ENCODE data around the gene VRK3. TPM values are rescaled to one million over a fixed set of nuclear protein-coding genes. Genes with fewer than 3 reads are reported as not detected.
A peak's percentile ranks its signal among the peaks of the same experiment; 100 is the strongest.
"Not testable (repeated sequence)": the region's sequence is repeated elsewhere in the genome, so short reads cannot be mapped to it uniquely, and the experiment has no call there.

The VRK3 gene
- total RNA-seq, 1 experiment from 2014 or later = 27.3 TPM

GRCh38 chr19:49950590-49950948 lies 74.6 kb downstream of the VRK3 start:
- no peak for DNase-seq (ENCODE audit: low read depth, low spot score)
- in situ Hi-C loops (cut with HindIII; ENCODE audit: low pct_unique_long_range_greater_than_20kb, low sequenced_read_pairs) = no loop called here

DNA sequence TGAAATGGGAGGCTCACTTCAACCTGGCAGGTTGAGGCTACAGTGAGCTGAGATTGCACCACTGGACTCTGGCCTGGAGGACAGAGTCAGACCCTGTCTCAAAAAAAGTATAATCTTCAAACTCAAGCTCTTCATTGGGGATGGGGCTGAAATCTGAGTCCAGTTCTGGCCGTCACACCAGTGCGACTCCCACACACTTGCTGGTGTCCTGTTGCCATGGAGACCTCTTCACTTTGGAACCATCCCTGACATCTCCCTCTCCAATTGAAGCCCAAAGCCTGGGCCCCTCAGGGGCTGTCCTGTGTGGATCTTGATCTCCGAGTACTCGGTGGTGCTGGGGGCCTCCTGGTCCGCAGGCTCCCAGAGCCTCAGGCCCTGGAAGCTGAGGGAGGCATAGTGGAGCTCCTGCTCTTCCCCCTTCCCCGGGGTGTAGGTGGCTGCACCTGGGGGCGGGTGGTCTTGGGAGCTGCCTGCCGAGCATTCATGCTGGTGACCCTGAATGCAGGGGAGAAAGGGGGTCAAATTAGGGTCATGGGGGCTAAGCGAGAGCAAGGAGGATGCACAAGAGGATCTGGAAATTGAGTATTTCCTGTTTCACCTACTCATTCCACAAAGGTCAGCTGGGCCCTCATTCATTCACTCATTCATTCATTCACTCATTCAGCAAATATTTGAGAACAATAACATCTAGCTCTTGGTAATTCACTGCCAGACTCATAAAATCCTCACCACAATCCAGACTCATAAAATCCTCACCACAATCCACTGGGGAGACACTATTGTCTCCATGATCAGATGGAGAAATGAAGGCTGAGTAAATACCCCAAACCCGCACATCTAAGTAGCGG lies 75.2 kb downstream of the VRK3 start:
- DNase-seq (ENCODE audit: low read depth, low spot score) = no peak
- in situ Hi-C loops (cut with HindIII; ENCODE audit: low pct_unique_long_range_greater_than_20kb, low sequenced_read_pairs) = no loop called here

GRCh38 chr19:49946415-49946814 lies 78.8 kb downstream of the VRK3 start:
- in situ Hi-C loops (cut with HindIII; ENCODE audit: low pct_unique_long_range_greater_than_20kb, low sequenced_read_pairs) = no loop called here
- DNase-seq (ENCODE audit: low read depth, low spot score) = no peak

DNA sequence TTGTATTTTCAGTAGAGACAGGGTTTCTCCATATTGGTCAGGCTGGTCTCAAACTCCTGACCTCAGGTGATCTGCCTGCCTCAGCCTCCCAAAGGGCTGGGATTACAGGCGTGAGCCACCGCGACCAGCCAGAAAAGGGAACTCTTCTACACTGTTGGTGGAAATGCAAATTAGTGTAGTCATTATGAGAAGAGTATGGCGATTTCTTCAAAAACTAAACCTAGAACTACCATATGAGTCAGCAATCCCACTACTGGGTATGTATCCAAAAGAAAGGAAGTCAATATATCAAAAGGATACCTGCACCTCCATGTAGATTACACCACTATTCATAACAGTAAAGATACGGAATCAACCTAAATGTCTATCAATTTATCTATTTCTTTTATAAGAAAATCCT lies 80.6 kb downstream of the VRK3 start:
- in situ Hi-C loops (cut with HindIII; ENCODE audit: low pct_unique_long_range_greater_than_20kb, low sequenced_read_pairs); DNase-seq (ENCODE audit: low read depth, low spot score): not testable (repeated sequence)

DNA sequence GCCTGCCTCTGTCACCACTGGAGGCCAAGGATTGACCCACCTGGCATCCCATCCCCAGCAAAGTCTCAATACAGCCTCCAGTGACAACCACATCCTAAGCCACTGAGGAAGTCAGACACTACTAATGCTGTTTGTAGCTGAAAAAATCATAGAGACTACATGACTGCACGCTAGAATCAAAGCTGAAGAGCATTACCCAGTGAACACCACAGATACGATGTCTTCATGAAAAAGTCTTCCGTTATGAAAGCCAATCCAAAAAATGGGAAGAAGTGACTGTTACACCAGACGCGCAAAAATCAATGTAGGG lies 84.7 kb downstream of the VRK3 start:
- in situ Hi-C loops (cut with HindIII; ENCODE audit: low pct_unique_long_range_greater_than_20kb, low sequenced_read_pairs) = no loop called here
- no peak for DNase-seq (ENCODE audit: low read depth, low spot score)

DNA sequence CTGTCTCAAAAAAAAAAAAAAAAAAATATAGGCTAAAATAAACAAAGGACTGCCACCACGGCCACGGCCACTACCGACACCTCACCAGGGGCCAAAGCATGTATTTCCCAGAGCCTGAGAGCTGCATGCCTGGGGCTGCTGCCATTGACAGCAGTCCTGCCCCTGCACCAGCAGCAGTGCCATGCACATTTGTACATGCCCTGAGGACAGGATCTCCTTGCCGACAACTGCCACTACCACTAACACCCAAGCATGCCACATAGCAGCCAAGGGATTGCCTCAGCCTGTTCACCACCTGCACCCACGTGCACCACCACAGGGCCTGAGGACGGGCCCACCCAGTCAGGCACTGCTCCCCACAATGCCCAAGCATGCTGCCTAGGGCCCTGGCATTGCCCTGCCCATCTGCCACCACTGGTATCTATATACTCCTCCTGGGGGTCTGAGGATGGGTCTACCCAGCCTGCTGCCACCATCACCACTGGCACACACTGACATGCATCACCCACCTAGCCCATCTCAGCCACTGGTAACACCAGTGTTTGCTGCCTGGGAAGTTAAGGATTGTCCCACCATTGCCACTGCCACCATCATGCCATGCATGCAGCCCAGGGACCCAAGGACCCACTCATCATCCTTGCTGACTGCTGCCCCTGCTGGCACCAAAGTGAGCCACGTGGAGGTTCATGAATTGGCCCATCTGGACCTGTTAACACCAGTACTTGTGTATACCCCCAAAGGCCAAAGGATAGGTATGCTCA lies 85.3 kb downstream of the VRK3 start:
- peak; percentile 16 for DNase-seq (ENCODE audit: low read depth, low spot score)
- in situ Hi-C loops (cut with HindIII; ENCODE audit: low pct_unique_long_range_greater_than_20kb, low sequenced_read_pairs) = no loop called here

GRCh38 chr19:49938662-49939061 lies 86.5 kb downstream of the VRK3 start:
- in situ Hi-C loops (cut with HindIII; ENCODE audit: low pct_unique_long_range_greater_than_20kb, low sequenced_read_pairs) = no loop called here

GRCh38 chr19:49937750-49938381 lies 87.3 kb downstream of the VRK3 start:
- DNase-seq (ENCODE audit: low read depth, low spot score) = peak; percentile 73
- in situ Hi-C loops (cut with HindIII; ENCODE audit: low pct_unique_long_range_greater_than_20kb, low sequenced_read_pairs) = no loop called here

More at GRCh38 chr19:49938662-49939061, 86.5 kb downstream of the VRK3 start:
- no peak for DNase-seq (ENCODE audit: low read depth, low spot score)

- in situ Hi-C loops (cut with HindIII; ENCODE audit: low pct_unique_long_range_greater_than_20kb, low sequenced_read_pairs) = no loop called here
- no peak for DNase-seq (ENCODE audit: low read depth, low spot score)
Observed at GRCh38 chr19:49936549-49936948, 88.6 kb downstream of the VRK3 start.

DNA sequence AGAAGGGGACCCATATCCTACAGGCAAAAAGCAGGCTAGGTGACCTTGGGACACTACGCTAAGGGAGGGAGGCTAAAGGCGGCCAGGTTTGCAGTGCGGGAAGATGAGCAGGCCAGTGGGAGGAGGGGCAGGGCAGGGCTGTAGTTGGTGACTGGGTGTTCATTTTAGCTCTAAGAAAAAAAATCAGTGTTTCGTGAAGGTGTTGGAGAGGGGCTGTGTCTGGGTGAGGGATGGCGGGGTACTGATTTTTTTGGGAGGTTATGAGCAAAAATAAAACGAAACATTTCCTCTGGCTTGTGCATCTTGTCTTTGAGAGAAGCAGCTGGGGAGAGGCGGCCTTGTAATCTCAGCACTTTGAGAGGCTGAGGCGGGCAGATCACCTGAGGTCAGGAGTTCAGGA lies 91.5 kb downstream of the VRK3 start:
- in situ Hi-C loops (cut with HindIII; ENCODE audit: low pct_unique_long_range_greater_than_20kb, low sequenced_read_pairs) = no loop called here
- DNase-seq (ENCODE audit: low read depth, low spot score) = no peak

- in situ Hi-C loops (cut with HindIII; ENCODE audit: low pct_unique_long_range_greater_than_20kb, low sequenced_read_pairs) = no loop called here
- DNase-seq (ENCODE audit: low read depth, low spot score) = no peak
Observed at GRCh38 chr19:49932731-49933131, 92.4 kb downstream of the VRK3 start.

GRCh38 chr19:49932041-49932451 lies 93.1 kb downstream of the VRK3 start:
- DNase-seq (ENCODE audit: low read depth, low spot score) = no peak
- in situ Hi-C loops (cut with HindIII; ENCODE audit: low pct_unique_long_range_greater_than_20kb, low sequenced_read_pairs) = no loop called here

DNA sequence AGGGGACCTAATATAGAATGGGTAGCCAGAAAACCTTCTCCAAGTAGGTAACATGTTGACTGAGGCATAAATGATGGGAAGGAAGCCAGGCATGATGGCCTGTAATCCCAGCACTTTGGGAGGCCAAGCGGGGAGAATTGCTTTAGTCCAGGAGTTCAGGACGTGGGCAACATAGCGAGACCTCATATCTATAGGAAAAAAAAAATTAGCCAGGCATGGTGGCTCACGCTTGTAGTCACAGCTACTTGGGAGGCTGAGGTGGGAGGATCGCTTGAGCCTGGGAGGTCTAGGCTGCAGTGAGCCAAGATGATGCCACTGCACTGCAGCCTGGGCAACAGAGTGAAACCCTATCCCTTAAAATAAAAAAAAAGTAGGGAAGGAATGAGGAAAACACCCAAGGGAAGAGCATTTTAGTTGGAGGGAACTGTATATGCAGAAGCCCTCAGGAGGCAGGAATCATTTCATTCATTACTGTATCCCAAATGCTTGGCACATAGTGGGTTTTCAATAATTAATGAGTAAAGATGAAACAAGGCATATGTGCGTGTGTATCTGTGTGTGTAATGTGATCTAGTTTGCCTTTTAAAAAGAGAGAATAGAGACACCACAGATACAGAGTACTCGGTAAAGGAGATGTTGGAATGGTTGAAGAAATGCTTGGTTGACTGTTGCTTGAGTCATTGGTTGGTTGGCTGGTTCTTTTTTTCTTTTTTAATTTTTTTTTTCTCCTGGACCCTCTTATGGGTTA lies 93.7 kb downstream of the VRK3 start:
- in situ Hi-C loops (cut with HindIII; ENCODE audit: low pct_unique_long_range_greater_than_20kb, low sequenced_read_pairs) = no loop called here
- no peak for DNase-seq (ENCODE audit: low read depth, low spot score)

- in situ Hi-C loops (cut with HindIII; ENCODE audit: low pct_unique_long_range_greater_than_20kb, low sequenced_read_pairs) = no loop called here
- peak; percentile 30 for DNase-seq (ENCODE audit: low read depth, low spot score)
Observed at GRCh38 chr19:49930483-49931011, 94.6 kb downstream of the VRK3 start.

DNA sequence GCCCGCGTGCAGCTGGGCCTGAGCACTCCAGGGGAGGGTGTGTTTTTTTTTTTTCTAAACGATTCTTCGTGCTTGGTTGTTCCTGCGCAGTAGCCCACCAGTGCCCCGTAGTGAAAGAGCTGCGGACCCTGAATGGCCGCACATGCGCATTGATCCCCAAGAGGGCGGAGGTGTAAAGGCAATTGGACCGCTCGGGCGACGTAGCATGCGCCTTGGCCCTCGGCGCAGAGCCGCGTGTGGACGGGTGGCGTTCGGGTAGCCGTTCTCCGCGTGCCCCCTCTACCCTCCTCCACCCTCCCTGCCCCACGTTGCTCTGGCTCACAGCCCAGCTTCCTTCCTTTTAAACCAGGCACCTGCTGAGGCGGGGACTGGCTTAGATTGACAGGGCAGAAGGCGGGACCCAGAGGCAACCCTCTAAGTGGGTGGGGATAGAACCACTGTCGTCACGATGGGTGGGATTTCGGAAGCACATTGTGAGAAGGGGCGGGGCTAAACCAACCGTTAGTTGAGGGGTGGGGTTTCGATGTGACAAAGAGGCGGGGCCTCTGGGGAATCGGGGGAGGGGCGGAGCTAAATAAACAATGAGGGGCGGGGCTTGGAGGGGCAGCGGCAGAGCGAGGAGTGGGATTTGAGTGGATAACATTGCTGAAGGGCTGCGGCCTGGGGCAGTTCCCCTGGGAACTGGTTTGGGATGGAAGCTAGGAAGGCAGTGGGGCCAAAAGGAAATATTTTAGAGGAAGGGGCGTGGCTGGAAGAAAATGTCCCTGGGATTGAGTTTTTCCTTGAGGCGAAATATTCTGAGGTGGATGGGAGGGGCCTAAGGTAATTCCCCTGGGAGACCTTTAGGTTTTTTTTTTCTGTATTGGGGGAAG lies 95.3 kb downstream of the VRK3 start:
- in situ Hi-C loops (cut with HindIII; ENCODE audit: low pct_unique_long_range_greater_than_20kb, low sequenced_read_pairs) = no loop called here
- peak; percentile 96 for DNase-seq (ENCODE audit: low read depth, low spot score)

DNA sequence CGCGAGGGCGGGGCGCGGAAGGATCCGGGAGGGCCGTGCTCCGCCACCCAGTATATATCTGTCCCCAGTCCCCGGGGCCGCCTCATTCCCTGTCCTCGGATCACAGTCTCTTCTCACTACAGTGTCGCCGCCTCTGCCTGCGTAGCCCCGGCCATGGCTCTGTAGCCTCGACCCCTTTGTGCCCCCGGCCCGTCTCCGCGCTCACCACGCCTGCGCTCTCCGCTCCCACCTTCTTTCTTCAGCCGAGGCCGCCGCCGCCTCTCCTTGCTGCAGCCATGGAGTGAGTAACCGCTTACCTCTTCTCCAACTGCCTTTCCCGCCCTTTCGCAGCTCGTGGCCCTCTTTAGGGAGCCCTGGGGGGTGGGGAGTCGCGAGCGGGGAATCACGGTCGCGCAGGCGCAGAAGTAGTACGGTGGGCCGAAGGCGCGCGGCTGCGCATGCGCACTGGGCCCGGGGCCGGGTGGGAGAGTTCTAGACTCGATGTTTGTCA lies 96.0 kb downstream of the VRK3 start, which contains the start of the genes ATF5 and NUP62:
Gene ATF5, plus strand, starts transcription at position 85 of the 490 bp plus-strand sequence. CDS start 1,646 bp downstream, outside the sequence.
Gene NUP62, minus strand, starts transcription at position 384 of the 490 bp plus-strand sequence. CDS start 19,697 bp downstream, outside the sequence.
- in situ Hi-C loops (cut with HindIII; ENCODE audit: low pct_unique_long_range_greater_than_20kb, low sequenced_read_pairs) = no loop called here
- DNase-seq (ENCODE audit: low read depth, low spot score) = peak; percentile 84

Data from SK-MEL-5 (cell line).